Mucosa of stomach (tissue), 1 donor: ENCODE data around the gene ZNF322.

Experiments used
- H3K27me3 ChIP-seq: one replicate; pipeline ENCODE4 v1.7.0; 2013; ENCODE audit warnings: mild to moderate bottlenecking, low read length; ENCODE audit not compliant: control insufficient read depth, insufficient read depth
- H3K36me3 ChIP-seq: one replicate; pipeline ENCODE4 v1.7.0; 2013; ENCODE audit warnings: low read length; ENCODE audit not compliant: control insufficient read depth, insufficient read depth
- H3K4me1 ChIP-seq: one replicate; pipeline ENCODE4 v1.7.0; 2013; ENCODE audit warnings: mild to moderate bottlenecking, low read length; ENCODE audit not compliant: control insufficient read depth, insufficient read depth
- H3K4me3 ChIP-seq: one replicate; pipeline ENCODE4 v1.7.0; 2013; ENCODE audit warnings: low read length
- H3K9ac ChIP-seq: one replicate; pipeline ENCODE4 v1.7.0; 2013; ENCODE audit warnings: mild to moderate bottlenecking, low read length, moderate library complexity
- H3K9me3 ChIP-seq: one replicate; pipeline ENCODE4 v1.7.0; 2013; ENCODE audit warnings: mild to moderate bottlenecking, low read length, moderate library complexity; ENCODE audit not compliant: control insufficient read depth
- donor health status: Pancreatic carcinoma.

Gene ZNF322

GRCh38 chr6:26653007-26653406, 6.5 kb downstream of the ZNF322 start:
- Histone ChIP-seq H3K27me3 (no peaks in the 10 kb centered on the region), H3K9me3 (no peaks in the 10 kb centered on the region), H3K36me3 (no peaks in the 10 kb centered on the region), H3K4me1 (no peaks in the 10 kb centered on the region), H3K4me3 (no peak overlapping the region), H3K9ac (no peak overlapping the region)

GRCh38 chr6:26651133-26651781, 8.3 kb downstream of the ZNF322 start:
- Histone ChIP-seq H3K27me3 (no peaks in the 10 kb centered on the region), H3K9ac (no peak overlapping the region), H3K9me3 (no peaks in the 10 kb centered on the region), H3K36me3 (no peaks in the 10 kb centered on the region), H3K4me3 (no peak overlapping the region), H3K4me1 (no peaks in the 10 kb centered on the region)

- no peaks in the 10 kb centered on the region for H3K9me3 ChIP-seq
- H3K36me3 ChIP-seq = no peaks in the 10 kb centered on the region
- H3K27me3 ChIP-seq = no peaks in the 10 kb centered on the region
- no peaks in the 10 kb centered on the region for H3K4me1 ChIP-seq
- no peak overlapping the region for H3K4me3 ChIP-seq
- no peak overlapping the region for H3K9ac ChIP-seq
These were observed 13.5 kb downstream of the ZNF322 start for GRCh38 chr6:26646074-26646473.

GRCh38 chr6:26640806-26641205, 18.7 kb downstream of the ZNF322 start:
- Histone ChIP-seq H3K9ac (no peak overlapping the region), H3K36me3 (peaks cover 6% of the 10 kb centered on the region), H3K9me3 (no peaks in the 10 kb centered on the region), H3K4me1 (no peaks in the 10 kb centered on the region), H3K27me3 (no peaks in the 10 kb centered on the region), H3K4me3 (no peak overlapping the region)

- no peak overlapping the region for H3K4me3 ChIP-seq
- H3K27me3 ChIP-seq = no peaks in the 10 kb centered on the region
- H3K9me3 ChIP-seq = no peaks in the 10 kb centered on the region
- H3K36me3 ChIP-seq = no peaks in the 10 kb centered on the region
- no peaks in the 10 kb centered on the region for H3K4me1 ChIP-seq
- no peak overlapping the region for H3K9ac ChIP-seq
These were observed 30.2 kb downstream of the ZNF322 start for GRCh38 chr6:26629359-26629758.

- Histone ChIP-seq H3K9ac (no peak overlapping the region), H3K4me1 (no peaks in the 10 kb centered on the region)
These were observed 31.7 kb downstream of the ZNF322 start for GRCh38 chr6:26627843-26628242.

GRCh38 chr6:26624557-26624956, 35.0 kb downstream of the ZNF322 start:
- no peaks in the 10 kb centered on the region for H3K4me1 ChIP-seq
- no peaks in the 10 kb centered on the region for H3K27me3 ChIP-seq
- no peak overlapping the region for H3K4me3 ChIP-seq
- H3K9ac ChIP-seq = no peak overlapping the region
- no peaks in the 10 kb centered on the region for H3K36me3 ChIP-seq
- no peaks in the 10 kb centered on the region for H3K9me3 ChIP-seq

More at GRCh38 chr6:26627843-26628242, 31.7 kb downstream of the ZNF322 start:
- Histone ChIP-seq H3K27me3 (no peaks in the 10 kb centered on the region), H3K36me3 (no peaks in the 10 kb centered on the region), H3K4me3 (no peak overlapping the region), H3K9me3 (no peaks in the 10 kb centered on the region)

GRCh38 chr6:26623339-26623859, 36.1 kb downstream of the ZNF322 start:
- no peaks in the 10 kb centered on the region for H3K36me3 ChIP-seq
- H3K9me3 ChIP-seq = no peaks in the 10 kb centered on the region
- no peak overlapping the region for H3K4me3 ChIP-seq
- no peaks in the 10 kb centered on the region for H3K4me1 ChIP-seq
- no peaks in the 10 kb centered on the region for H3K27me3 ChIP-seq
- no peak overlapping the region for H3K9ac ChIP-seq

GRCh38 chr6:26613689-26614683, 45.6 kb downstream of the ZNF322 start:
- Histone ChIP-seq H3K36me3 (no peaks in the 10 kb centered on the region), H3K9me3 (no peaks in the 10 kb centered on the region), H3K4me3 (no peak overlapping the region), H3K27me3 (peaks cover 41% of the 10 kb centered on the region), H3K4me1 (peaks cover 13% of the 10 kb centered on the region), H3K9ac (peak overlapping the region; percentile 22)

GRCh38 chr6:26613201-26613600, 46.3 kb downstream of the ZNF322 start:
- H3K36me3 ChIP-seq = no peaks in the 10 kb centered on the region
- peaks cover 41% of the 10 kb centered on the region for H3K27me3 ChIP-seq
- no peak overlapping the region for H3K4me3 ChIP-seq
- peaks cover 13% of the 10 kb centered on the region for H3K4me1 ChIP-seq
- no peak overlapping the region for H3K9ac ChIP-seq
- H3K9me3 ChIP-seq = no peaks in the 10 kb centered on the region

- no peaks in the 10 kb centered on the region for H3K9me3 ChIP-seq
- peaks cover 13% of the 10 kb centered on the region for H3K4me1 ChIP-seq
- H3K27me3 ChIP-seq = peaks cover 41% of the 10 kb centered on the region
- no peaks in the 10 kb centered on the region for H3K36me3 ChIP-seq
- H3K4me3 ChIP-seq = no peak overlapping the region
- no peak overlapping the region for H3K9ac ChIP-seq
These were observed 47.9 kb downstream of the ZNF322 start for GRCh38 chr6:26611599-26611998.

GRCh38 chr6:26609463-26609862, 50.1 kb downstream of the ZNF322 start:
- peaks cover 33% of the 10 kb centered on the region for H3K27me3 ChIP-seq
- H3K9me3 ChIP-seq = no peaks in the 10 kb centered on the region
- peaks cover 12% of the 10 kb centered on the region for H3K4me1 ChIP-seq
- no peak overlapping the region for H3K4me3 ChIP-seq
- H3K36me3 ChIP-seq = no peaks in the 10 kb centered on the region
- H3K9ac ChIP-seq = no peak overlapping the region
